Tibial nerve (tissue), 4 donors: ENCODE data around the gene GPAM. TPM values are rescaled to one million over a fixed set of nuclear protein-coding genes. Genes with fewer than 3 reads are reported as not detected.

Experiments used
- DNase-seq, 2 donors: peaks; one replicate each; pipeline ENCODE4 v3.0.0-alpha.2; 2019; ENCODE audit warnings: low spot score in 2 of 2
- H3K27ac ChIP-seq, 4 donors: fragments of 200-600 bp; sonication (generic) in 3 of 4; one replicate each; pipeline ENCODE4 v1.5.1; 2017 to 2019; ENCODE audit warnings: mild to moderate bottlenecking in 1 of 4
- H3K27me3 ChIP-seq, 2 donors: fragments of 200-600 bp; sonication (generic) in 1 of 2; one replicate each; pipeline versions ENCODE4 v1.5.1 to v1.6.0; 2017 to 2019
- H3K36me3 ChIP-seq, 3 donors: fragments of 200-600 bp; sonication (generic); one replicate each; pipeline ENCODE4 v1.5.1; 2018 to 2019
- H3K4me1 ChIP-seq, 4 donors: fragments of 200-600 bp; sonication (generic) in 3 of 4; one replicate each; pipeline ENCODE4 v1.5.1; 2017 to 2019
- H3K4me3 ChIP-seq, 4 donors: fragments of 200-600 bp; sonication (generic) in 3 of 4; one replicate each; pipeline ENCODE4 v1.5.1; 2017 to 2019; ENCODE audit warnings: mild to moderate bottlenecking in 1 of 4, moderate library complexity in 1 of 4
- H3K9me3 ChIP-seq, 4 donors: fragments of 200-600 bp; sonication (generic) in 3 of 4; one replicate each; pipeline ENCODE4 v1.5.1; 2017 to 2019
- CTCF ChIP-seq, 5 experiments: fragments of 200-600 bp in 3 of 5; fragments of 450-650 bp in 2 of 5; sonication (generic) in 3 of 5; IDR thresholded peaks; one replicate each; pipeline ENCODE4 v1.5.1; 2016 to 2019; ENCODE audit warnings: antibody characterized with exemption in 5 of 5, mild to moderate bottlenecking in 3 of 5, moderate library complexity in 2 of 5
- EP300 ChIP-seq, 2 donors: sonication (generic); formaldehyde crosslinking; IDR thresholded peaks; one replicate each; pipeline ENCODE4 v1.6.1; 2017; ENCODE audit warnings: antibody characterized with exemption in 2 of 2, mild to moderate bottlenecking in 1 of 2
- POLR2A ChIP-seq, 2 donors: fragments of 450-650 bp; IDR thresholded peaks; one replicate each; pipeline ENCODE4 v1.6.1; 2017; ENCODE audit warnings: antibody characterized with exemption in 2 of 2, mild to moderate bottlenecking in 2 of 2, moderate library complexity in 2 of 2
- WGBS, 2 donors: methylation state at CpG; one replicate each; pipeline ENCODE4 v1.1.5; 2018; 5-methylcytosine and 5-hydroxymethylcytosine counted together
- total RNA-seq, 4 donors: library from RNA; depleted of rRNA; stranded (reverse); fragments of >200 nt; gene quantifications; one replicate each; pipeline ENCODE4 v1.1.0, GENCODE V29; 2016

Gene GPAM
- total RNA-seq, 4 donors from 2014 or later, result 13.3 to 124 (median 45.9) TPM

GRCh38 chr10:112218960-112219359 lies 35.4 kb upstream of the GPAM start:
- no peak overlapping the region for H3K27ac ChIP-seq
- H3K4me1 ChIP-seq, result peaks cover 0 to 10% (median 0%) of the 10 kb centered on the region in 4 donors
- no peaks in the 10 kb centered on the region for H3K27me3 ChIP-seq
- H3K9me3 ChIP-seq, result peaks cover 0 to 13% (median 0%) of the 10 kb centered on the region in 4 donors
- 74 to 79% methylated on average over 2 of the region's 2 CpGs for WGBS, 2 donors
- no peaks in the 10 kb centered on the region for H3K36me3 ChIP-seq
- DNase-seq, result no peak
- no peak overlapping the region for H3K4me3 ChIP-seq
- TF ChIP-seq POLR2A (IDR thresholded peaks at IDR 0.05), result no peak
- TF ChIP-seq CTCF (IDR thresholded peaks at IDR 0.05), result no peak
- no peak for TF ChIP-seq EP300 (IDR thresholded peaks at IDR 0.05)

GRCh38 chr10:112218036-112218390 lies 34.4 kb upstream of the GPAM start:
- no peak for DNase-seq
- peaks cover 0 to 10% (median 0%) of the 10 kb centered on the region in 4 donors for H3K4me1 ChIP-seq
- H3K9me3 ChIP-seq, result peaks cover 0 to 13% (median 0%) of the 10 kb centered on the region in 4 donors
- H3K36me3 ChIP-seq, result no peaks in the 10 kb centered on the region
- WGBS, 2 donors, result 59 to 65% methylated on average over 4 of the region's 4 CpGs
- TF ChIP-seq CTCF (IDR thresholded peaks at IDR 0.05) (no peak), POLR2A (IDR thresholded peaks at IDR 0.05) (no peak), EP300 (IDR thresholded peaks at IDR 0.05) (no peak)
- peak overlapping the region in 1 of 4 donors; percentile 43 for H3K27ac ChIP-seq
- H3K4me3 ChIP-seq, result no peak overlapping the region
- H3K27me3 ChIP-seq, result no peaks in the 10 kb centered on the region

GRCh38 chr10:112217386-112218035 lies 33.9 kb upstream of the GPAM start:
- H3K27me3 ChIP-seq, result no peaks in the 10 kb centered on the region
- H3K9me3 ChIP-seq, result peaks cover 0 to 13% (median 0%) of the 10 kb centered on the region in 4 donors
- no peak overlapping the region for H3K4me3 ChIP-seq
- DNase-seq, result no peak
- TF ChIP-seq EP300 (IDR thresholded peaks at IDR 0.05) (peak in 1 of 2 donors; percentile 14), POLR2A (IDR thresholded peaks at IDR 0.05) (no peak), CTCF (IDR thresholded peaks at IDR 0.05) (no peak)
- H3K36me3 ChIP-seq, result no peaks in the 10 kb centered on the region
- 13 to 30% methylated on average over 4 of the region's 4 CpGs for WGBS, 2 donors
- H3K27ac ChIP-seq, result peak overlapping the region in 1 of 4 donors; percentile 43
- peaks cover 0 to 10% (median 0%) of the 10 kb centered on the region in 4 donors for H3K4me1 ChIP-seq

GRCh38 chr10:112216966-112217365 lies 33.4 kb upstream of the GPAM start:
- H3K4me1 ChIP-seq, result peaks cover 0 to 10% (median 0%) of the 10 kb centered on the region in 4 donors
- 67 to 71% methylated on average over 5 of the region's 5 CpGs for WGBS, 2 donors
- H3K36me3 ChIP-seq, result no peaks in the 10 kb centered on the region
- H3K27me3 ChIP-seq, result no peaks in the 10 kb centered on the region
- no peak overlapping the region for H3K27ac ChIP-seq
- no peak for DNase-seq
- no peak for TF ChIP-seq CTCF (IDR thresholded peaks at IDR 0.05)
- H3K9me3 ChIP-seq, result peaks cover 0 to 13% (median 0%) of the 10 kb centered on the region in 4 donors
- no peak overlapping the region for H3K4me3 ChIP-seq

- H3K36me3 ChIP-seq, result no peaks in the 10 kb centered on the region
- no peaks in the 10 kb centered on the region for H3K27me3 ChIP-seq
- peaks cover 0 to 10% (median 0%) of the 10 kb centered on the region in 4 donors for H3K4me1 ChIP-seq
- no peak for DNase-seq
- H3K9me3 ChIP-seq, result peaks cover 0 to 13% (median 0%) of the 10 kb centered on the region in 4 donors
- 81 to 84% methylated on average over 2 of the region's 2 CpGs for WGBS, 2 donors
- no peak overlapping the region for H3K4me3 ChIP-seq
- TF ChIP-seq EP300 (IDR thresholded peaks at IDR 0.05) (no peak), CTCF (IDR thresholded peaks at IDR 0.05) (no peak), POLR2A (IDR thresholded peaks at IDR 0.05) (no peak)
- no peak overlapping the region for H3K27ac ChIP-seq
Observed at GRCh38 chr10:112216151-112216550, 32.6 kb upstream of the GPAM start.
